Liver (tissue), 9 donors: ENCODE results near the gene ARNT2. TPM values are rescaled to one million over a fixed set of nuclear protein-coding genes. Genes with fewer than 3 reads are reported as not detected.

Source experiments
- DNase-seq: peaks from one replicate; pipeline ENCODE4 v3.0.0-alpha.2; 2017; ENCODE audit warnings: low spot score
- H3K27ac ChIP-seq, 2 donors: one replicate each; pipeline ENCODE4 v1.7.0; 2013; ENCODE audit warnings: inconsistent platforms in 2 of 2, low read length in 2 of 2, control low read depth in 1 of 2, low read depth in 1 of 2, mild to moderate bottlenecking in 1 of 2
- H3K27me3 ChIP-seq, 4 donors: one replicate each; pipeline versions ENCODE4 v1.6.1 to v1.7.0; 2013; ENCODE audit warnings: low read length in 3 of 4, inconsistent platforms in 1 of 4, mild to moderate bottlenecking in 1 of 4, moderate library complexity in 1 of 4; ENCODE audit not compliant: control insufficient read depth in 4 of 4, insufficient read depth in 4 of 4
- H3K36me3 ChIP-seq, 4 donors: one replicate each; pipeline versions ENCODE4 v1.6.1 to v1.7.0; 2013; ENCODE audit warnings: low read length in 3 of 4, mild to moderate bottlenecking in 3 of 4, low read depth in 1 of 4, moderate library complexity in 1 of 4; ENCODE audit not compliant: control insufficient read depth in 4 of 4, insufficient read depth in 3 of 4
- H3K4me1 ChIP-seq, 4 donors: one replicate each; pipeline versions ENCODE4 v1.6.1 to v1.7.0; 2013; ENCODE audit warnings: low read length in 3 of 4, mild to moderate bottlenecking in 3 of 4, moderate library complexity in 1 of 4; ENCODE audit not compliant: control insufficient read depth in 4 of 4, insufficient read depth in 4 of 4
- H3K4me3 ChIP-seq, 3 donors: one replicate each; pipeline versions ENCODE4 v1.6.1 to v1.7.0; 2013; ENCODE audit warnings: low read length in 3 of 3, control low read depth in 1 of 3, low read depth in 1 of 3, mild to moderate bottlenecking in 1 of 3
- H3K9ac ChIP-seq, 2 donors: one replicate each; pipeline ENCODE4 v1.7.0; 2013; ENCODE audit warnings: low read length in 2 of 2, mild to moderate bottlenecking in 2 of 2, moderate library complexity in 2 of 2, control low read depth in 1 of 2, low read depth in 1 of 2
- H3K9me3 ChIP-seq, 4 donors: one replicate each; pipeline versions ENCODE4 v1.6.1 to v1.7.0; 2013; ENCODE audit warnings: low read length in 3 of 4; ENCODE audit not compliant: control insufficient read depth in 4 of 4
- ATF3 ChIP-seq: IDR thresholded peaks from 2 replicates; pipeline ENCODE4 v1.6.1; 2016; ENCODE audit warnings: antibody characterized with exemption
- CTCF ChIP-seq: fragments of 150-350 bp; IDR thresholded peaks from 2 replicates; pipeline ENCODE4 v1.5.1; 2017; ENCODE audit warnings: improper control_type of control experiment, low read depth, low read length; ENCODE audit not compliant: missing input control
- EGR1 ChIP-seq, 2 donors: IDR thresholded peaks; 2 replicates each; pipeline ENCODE4 v1.6.1; 2016 to 2018; ENCODE audit warnings: antibody characterized with exemption in 2 of 2, low read depth in 2 of 2
- FOXA1 ChIP-seq: IDR thresholded peaks from 2 replicates; pipeline ENCODE4 v1.6.1; 2016; ENCODE audit warnings: antibody characterized with exemption
- FOXA2 ChIP-seq: IDR thresholded peaks from 2 replicates; pipeline ENCODE4 v1.6.1; 2016; ENCODE audit warnings: antibody characterized with exemption
- GABPA ChIP-seq, 2 donors: IDR thresholded peaks in 1 of 2; conservative IDR thresholded peaks in 1 of 2; 2 replicates each; pipeline ENCODE4 v1.6.1; 2016; ENCODE audit warnings: antibody characterized with exemption in 2 of 2, mild to moderate bottlenecking in 1 of 2, moderate library complexity in 1 of 2
- HNF4A ChIP-seq, 2 donors: conservative IDR thresholded peaks; 2 replicates each; pipeline ENCODE4 v1.6.1; 2016; ENCODE audit warnings: antibody characterized with exemption in 2 of 2, mild to moderate bottlenecking in 2 of 2
- HNF4G ChIP-seq: IDR thresholded peaks from 2 replicates; pipeline ENCODE4 v1.6.1; 2016; ENCODE audit warnings: antibody characterized with exemption
- JUND ChIP-seq, 2 donors: IDR thresholded peaks; 2 replicates each; pipeline ENCODE4 v1.6.1; 2016; ENCODE audit warnings: antibody characterized with exemption in 2 of 2
- MAX ChIP-seq: IDR thresholded peaks from 2 replicates; pipeline ENCODE4 v1.6.1; 2016; ENCODE audit warnings: antibody characterized with exemption
- NR2F2 ChIP-seq: IDR thresholded peaks from 2 replicates; pipeline ENCODE4 v1.6.1; 2016; ENCODE audit warnings: antibody characterized with exemption
- RAD21 ChIP-seq, 2 donors: IDR thresholded peaks; 2 replicates each; pipeline ENCODE4 v1.6.1; 2016; ENCODE audit warnings: antibody characterized with exemption in 2 of 2, mild to moderate bottlenecking in 2 of 2
- RXRA ChIP-seq, 2 donors: IDR thresholded peaks; 2 replicates each; pipeline ENCODE4 v1.6.1; 2017 to 2018; ENCODE audit warnings: antibody characterized with exemption in 2 of 2, mild to moderate bottlenecking in 1 of 2
- SP1 ChIP-seq: IDR thresholded peaks from 2 replicates; pipeline ENCODE4 v1.6.1; 2018; ENCODE audit warnings: antibody characterized with exemption, mild to moderate bottlenecking
- TAF1 ChIP-seq: conservative IDR thresholded peaks from 2 replicates; pipeline ENCODE4 v1.6.1; 2016; ENCODE audit warnings: antibody characterized with exemption, mild to moderate bottlenecking
- YY1 ChIP-seq: IDR thresholded peaks from 2 replicates; pipeline ENCODE4 v1.6.1; 2016; ENCODE audit warnings: antibody characterized with exemption, mild to moderate bottlenecking
- ZBTB33 ChIP-seq: IDR thresholded peaks from 2 replicates; pipeline ENCODE4 v1.6.1; 2016; ENCODE audit warnings: antibody characterized with exemption
- WGBS: extraction: QIAGEN DNeasy Blood & Tissue Kit; methylation state at CpG from one replicate; pipeline ENCODE4 v1.1.7; 2013; 5-methylcytosine and 5-hydroxymethylcytosine counted together
- polyA plus RNA-seq, 2 donors: library from polyadenylated mRNA; stranded (reverse) in 1 of 2; unstranded in 1 of 2; fragments of 200-250 nt in 1 of 2; fragments of >200 nt in 1 of 2; fragmentation: Nextera tagmentation in 1 of 2; extraction: Ambion mirVana in 1 of 2; gene quantifications; one replicate each; pipeline versions ENCODE4 v1.2.1 to v1.2.3, GENCODE V29; 2013 to 2015
- total RNA-seq, 2 donors: library from RNA; depleted of rRNA; stranded (reverse); fragments of >200 nt; gene quantifications; one replicate each; pipeline ENCODE4 v1.2.3, GENCODE V29; 2014
- donor health status: healthy.
- donor health status: healthy.
- donor health status: healthy.
- donor health status: healthy.
- donor health status: healthy.

The ARNT2 gene
- total and polyA plus RNA-seq, 4 donors: 0.17 to 0.92 (median 0.54) TPM

- peaks cover 0 to 7% (median 0%) of the 10 kb centered on the region in 4 donors for H3K27me3 ChIP-seq
- no peak overlapping the region for H3K27ac ChIP-seq
- peaks cover 0 to 3% (median under 1%) of the 10 kb centered on the region in 4 donors for H3K4me1 ChIP-seq
- no peak overlapping the region for H3K4me3 ChIP-seq
- H3K36me3 ChIP-seq: no peaks in the 10 kb centered on the region
- TF ChIP-seq HNF4G (no peak), RAD21 (IDR thresholded peaks at IDR 0.05) (no peak), HNF4A (conservative IDR thresholded peaks at IDR 0.05) (no peak), CTCF (no peak), SP1 (no peak), RXRA (IDR thresholded peaks at IDR 0.05) (no peak), GABPA (IDR thresholded peaks at IDR 0.05 in 1 of 2, conservative IDR thresholded peaks at IDR 0.05 in 1 of 2) (no peak), TAF1 (no peak), EGR1 (IDR thresholded peaks at IDR 0.05; ENCODE audit: low read depth in 2 of 2) (no peak), MAX (no peak), JUND (IDR thresholded peaks at IDR 0.05) (no peak), ATF3 (no peak), YY1 (no peak), ZBTB33 (no peak)
- no peaks in the 10 kb centered on the region for H3K9me3 ChIP-seq
- WGBS: 82% methylated on average over 3 of the region's 3 CpGs
- no peak overlapping the region for H3K9ac ChIP-seq
- no peak for DNase-seq
Measured at GRCh38 chr15:80457896-80458295, 53.7 kb downstream of the ARNT2 start.

GRCh38 chr15:80458580-80458979, 54.4 kb downstream of the ARNT2 start:
- Histone ChIP-seq H3K27ac (no peak overlapping the region), H3K4me3 (no peak overlapping the region), H3K4me1 (peaks cover 0 to 3% (median under 1%) of the 10 kb centered on the region in 4 donors), H3K9me3 (no peaks in the 10 kb centered on the region), H3K36me3 (no peaks in the 10 kb centered on the region), H3K9ac (no peak overlapping the region), H3K27me3 (peaks cover 0 to 7% (median 0%) of the 10 kb centered on the region in 4 donors)
- TF ChIP-seq HNF4G (no peak), YY1 (no peak), MAX (no peak), FOXA2 (no peak), TAF1 (no peak), HNF4A (conservative IDR thresholded peaks at IDR 0.05) (no peak), FOXA1 (no peak), CTCF (no peak), RAD21 (IDR thresholded peaks at IDR 0.05) (no peak), GABPA (IDR thresholded peaks at IDR 0.05 in 1 of 2, conservative IDR thresholded peaks at IDR 0.05 in 1 of 2) (no peak), ATF3 (no peak), ZBTB33 (no peak), NR2F2 (no peak), JUND (IDR thresholded peaks at IDR 0.05) (no peak), SP1 (no peak), EGR1 (IDR thresholded peaks at IDR 0.05; ENCODE audit: low read depth in 2 of 2) (no peak)
- DNase-seq: no peak
- 80% methylated on average over 2 of the region's 2 CpGs for WGBS
